ENCODE measurements around the gene TCF3.
"Not testable (repeated sequence)": the region's sequence is repeated elsewhere in the genome, so short reads cannot be mapped to it uniquely, and the experiment has no call there.

TCF3 gene

GRCh38 chr19:1652471-1653299 is at the start of gene TCF3:
TSS of gene TCF3 (minus strand) at chr19:1652615. CDS start at chr19:1650248, 2,367 bp downstream.
- TF ChIP-seq Cebpa-rat (IDR thresholded peaks at IDR 0.05) = peak in 2 of 11 experiments; percentile 32 to 48; a peak in 1 of 22 replicates
- Histone ChIP-seq H3K4me1 (peaks cover 65 to 80% (median 73%) of the 10 kb centered on the region in 10 experiments), H3K4me3 (peak within 1 kb of the TSS; percentile 73 to 91 (median 86)), H3K9me3 (replicated peaks in 1 of 11) (no peaks in the 10 kb centered on the region), H3K9ac (peak within 1 kb of the TSS; percentile 90 to 99 (median 98)), H4K20me1 (peaks cover 11 to 39% (median 33%) of the 10 kb centered on the region in 11 experiments; a peak in 19 of 22 replicates), H3K27me3 (peaks cover 0 to 7% (median 0%) of the 10 kb centered on the region in 11 experiments; a peak in 1 of 22 replicates), H3K27ac (peak within 1 kb of the TSS; percentile 93 to 100 (median 99)), H3K4me2 (peak within 1 kb of the TSS; percentile 90 to 100 (median 97)), H3K36me3 (peaks cover 0 to 23% (median 7%) of the 10 kb centered on the region in 11 experiments; a peak in 13 of 22 replicates)

GRCh38 chr19:1700733-1701663 is 48.6 kb upstream of the TCF3 start:
- peak overlapping the region in 4 of 11 experiments; percentile 26 to 55 (median 41); a peak in 5 of 22 replicates for H3K27ac ChIP-seq
- H3K4me2 ChIP-seq = peak overlapping the region; percentile 46 to 93 (median 78)
- H3K27me3 ChIP-seq = peaks cover 0 to 29% (median 0%) of the 10 kb centered on the region in 11 experiments; a peak in 8 of 22 replicates
- no peak for TF ChIP-seq Cebpa-rat (IDR thresholded peaks at IDR 0.05)
- peaks cover 21 to 33% (median 26%) of the 10 kb centered on the region in 11 experiments for H3K9me3 ChIP-seq (replicated peaks in 1 of 11)
- H4K20me1 ChIP-seq = no peaks in the 10 kb centered on the region
- peak overlapping the region in 6 of 11 experiments; percentile 15 to 63 (median 40); a peak in 7 of 22 replicates for H3K9ac ChIP-seq
- H3K4me3 ChIP-seq = peak overlapping the region in 4 of 10 experiments; percentile 9 to 36 (median 22); a peak in 3 of 20 replicates
- no peaks in the 10 kb centered on the region for H3K36me3 ChIP-seq
- peaks cover 15 to 39% (median 28%) of the 10 kb centered on the region in 10 experiments for H3K4me1 ChIP-seq

- no peak for TF ChIP-seq Cebpa-rat (IDR thresholded peaks at IDR 0.05)
- H3K27me3 ChIP-seq = peaks cover 0 to 29% (median 0%) of the 10 kb centered on the region in 11 experiments; a peak in 8 of 22 replicates
- no peaks in the 10 kb centered on the region for H4K20me1 ChIP-seq
- H3K4me2 ChIP-seq = peak overlapping the region; percentile 46 to 93 (median 78); a peak in 21 of 22 replicates
- no peak overlapping the region for H3K4me3 ChIP-seq
- peaks cover 15 to 39% (median 28%) of the 10 kb centered on the region in 10 experiments for H3K4me1 ChIP-seq
- H3K9ac ChIP-seq = peak overlapping the region in 2 of 11 experiments; percentile 59 to 63; a peak in 2 of 22 replicates
- H3K27ac ChIP-seq = peak overlapping the region in 1 of 11 experiments; percentile 41; a peak in 2 of 22 replicates
- peaks cover 23 to 33% (median 27%) of the 10 kb centered on the region in 11 experiments for H3K9me3 ChIP-seq (replicated peaks in 1 of 11)
- no peaks in the 10 kb centered on the region for H3K36me3 ChIP-seq
These were observed 47.8 kb upstream of the TCF3 start for GRCh38 chr19:1699998-1700732.

- Histone ChIP-seq H3K9ac (no peak overlapping the region), H3K27ac (no peak overlapping the region), H3K9me3 (replicated peaks in 1 of 11) (peaks cover 23 to 33% (median 27%) of the 10 kb centered on the region in 11 experiments), H3K4me3 (no peak overlapping the region), H3K36me3 (no peaks in the 10 kb centered on the region), H4K20me1 (no peaks in the 10 kb centered on the region), H3K4me1 (peaks cover 15 to 39% (median 28%) of the 10 kb centered on the region in 10 experiments), H3K27me3 (peaks cover 0 to 29% (median 0%) of the 10 kb centered on the region in 11 experiments; a peak in 8 of 22 replicates), H3K4me2 (peak overlapping the region in 6 of 11 experiments; percentile 78 to 93 (median 86); a peak in 13 of 22 replicates)
- TF ChIP-seq Cebpa-rat (IDR thresholded peaks at IDR 0.05) = no peak
These were observed 47.0 kb upstream of the TCF3 start for GRCh38 chr19:1699386-1699785.

- Histone ChIP-seq H3K27me3 (peaks cover 0 to 29% (median 0%) of the 10 kb centered on the region in 11 experiments; a peak in 8 of 22 replicates), H3K36me3 (no peaks in the 10 kb centered on the region), H3K4me1 (peaks cover 15 to 39% (median 28%) of the 10 kb centered on the region in 10 experiments), H4K20me1 (no peaks in the 10 kb centered on the region), H3K4me3 (no peak overlapping the region), H3K9me3 (replicated peaks in 1 of 11) (peaks cover 24 to 33% (median 30%) of the 10 kb centered on the region in 11 experiments), H3K27ac (no peak overlapping the region), H3K9ac (no peak overlapping the region), H3K4me2 (peak overlapping the region in 4 of 11 experiments; percentile 25 to 43 (median 33); a peak in 2 of 22 replicates)
- TF ChIP-seq Cebpa-rat (IDR thresholded peaks at IDR 0.05) = no peak
These were observed 46.2 kb upstream of the TCF3 start for GRCh38 chr19:1698636-1699035.

- H3K4me2 ChIP-seq, H3K4me3 ChIP-seq, H3K27ac ChIP-seq, H3K36me3 ChIP-seq, H3K9ac ChIP-seq: not testable (repeated sequence)
- Histone ChIP-seq H3K4me1 (peaks cover 10 to 35% (median 25%) of the 10 kb centered on the region in 10 experiments), H3K9me3 (replicated peaks in 1 of 11) (peaks cover 24 to 33% (median 30%) of the 10 kb centered on the region in 11 experiments), H3K27me3 (peaks cover 17 to 37% (median 21%) of the 10 kb centered on the region in 11 experiments), H4K20me1 (peaks cover 0 to 11% (median 0%) of the 10 kb centered on the region in 11 experiments; a peak in 1 of 22 replicates)
These were observed 43.1 kb upstream of the TCF3 start for GRCh38 chr19:1695481-1695880.

- H3K4me1 ChIP-seq = peaks cover 8 to 21% (median 17%) of the 10 kb centered on the region in 10 experiments
- peaks cover 21 to 33% (median 24%) of the 10 kb centered on the region in 11 experiments for H3K27me3 ChIP-seq
- no peak overlapping the region for H3K4me3 ChIP-seq
- no peak overlapping the region for H3K27ac ChIP-seq
- H3K9me3 ChIP-seq (replicated peaks in 1 of 11) = peaks cover 24 to 31% (median 30%) of the 10 kb centered on the region in 11 experiments
- H3K4me2 ChIP-seq = peak overlapping the region in 9 of 11 experiments; percentile 76 to 92 (median 87); a peak in 15 of 22 replicates
- peaks cover 0 to 11% (median 0%) of the 10 kb centered on the region in 11 experiments; a peak in 1 of 22 replicates for H4K20me1 ChIP-seq
- no peaks in the 10 kb centered on the region for H3K36me3 ChIP-seq
- no peak for TF ChIP-seq Cebpa-rat (IDR thresholded peaks at IDR 0.05)
- H3K9ac ChIP-seq = no peak overlapping the region
These were observed 39.3 kb upstream of the TCF3 start for GRCh38 chr19:1691589-1692290.
